GM18868 (cell line): Measurements from ENCODE around the gene ZNHIT1.

ENCODE experiments used
- ATAC-seq: cut with Tn5 transposase; IDR thresholded peaks from one replicate; pipeline ENCODE4 v1.9.1; 2021; ENCODE audit warnings: mild to moderate bottlenecking, moderate library complexity; ENCODE audit not compliant: unreplicated experiment

Gene ZNHIT1

DNA sequence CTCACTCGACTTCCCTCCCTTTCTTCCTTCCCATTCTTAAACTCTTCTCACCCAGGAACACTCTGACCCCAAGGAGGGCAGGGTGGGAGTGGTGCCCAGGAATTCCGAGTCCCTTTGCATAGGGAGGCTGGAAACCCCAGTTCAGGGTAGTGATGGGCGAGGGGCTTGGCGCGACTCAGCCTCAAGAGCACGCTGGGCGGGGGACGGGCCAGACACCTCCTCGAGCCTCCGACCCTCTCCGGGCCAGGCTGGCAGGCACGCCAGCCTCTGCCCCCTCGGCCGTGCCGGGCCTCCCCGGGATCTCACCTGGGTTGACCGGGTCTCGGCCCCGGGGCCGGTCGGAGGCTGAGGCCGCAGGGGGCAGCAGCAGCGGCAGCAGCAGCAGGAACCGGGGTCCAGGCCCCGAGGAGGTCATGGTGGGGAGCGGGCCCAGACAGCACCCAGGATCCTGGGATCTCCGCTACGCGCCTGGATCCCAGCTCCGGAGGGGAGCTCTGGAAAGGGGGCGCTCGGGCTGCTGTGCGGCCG lies 1.0 kb upstream of the ZNHIT1 start:
- peak; percentile 16 for ATAC-seq

DNA sequence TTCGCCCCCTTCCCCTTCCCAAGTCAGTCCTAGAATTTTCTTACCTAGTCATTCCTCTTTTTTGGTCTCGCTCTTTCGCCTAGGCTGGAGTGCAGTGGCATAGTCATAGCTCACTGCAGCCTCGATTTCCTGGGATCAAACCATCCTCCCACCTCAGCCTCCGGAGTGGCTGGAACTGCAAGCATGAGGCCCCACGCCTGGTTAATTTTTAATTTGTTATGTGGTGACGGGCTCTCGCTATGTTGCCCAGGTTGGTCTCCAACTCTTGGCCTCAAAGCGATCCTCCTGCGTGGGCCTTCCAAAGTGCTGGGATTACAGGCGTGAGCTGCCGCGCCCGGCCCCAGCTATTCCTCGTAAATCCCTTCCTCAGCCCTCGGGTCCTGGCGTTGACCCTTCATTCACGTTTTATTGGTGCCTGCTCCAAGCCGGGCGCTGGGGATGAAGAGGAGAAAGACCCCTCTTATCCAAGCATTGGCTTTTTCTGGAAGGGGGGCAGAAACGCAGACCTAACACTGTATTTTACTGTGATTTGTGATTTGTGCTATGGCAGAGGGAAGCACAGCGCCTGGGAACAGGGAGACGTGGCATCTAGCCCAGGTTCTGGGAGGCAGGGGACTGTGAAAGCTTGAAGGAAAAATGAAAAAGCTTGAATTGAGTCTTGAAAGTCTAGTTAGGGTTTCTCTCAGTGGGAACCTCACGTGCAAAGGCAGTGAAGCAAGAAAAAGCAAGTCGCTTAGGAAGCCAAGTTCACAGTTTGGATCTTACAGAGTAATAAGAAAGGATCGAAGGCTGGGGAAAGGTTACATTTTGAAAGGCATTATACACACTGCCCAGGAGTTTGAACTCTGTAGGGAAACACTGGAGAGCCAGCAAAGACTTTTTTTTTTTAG lies 516 bp downstream of the ZNHIT1 start:
- no peak for ATAC-seq

DNA sequence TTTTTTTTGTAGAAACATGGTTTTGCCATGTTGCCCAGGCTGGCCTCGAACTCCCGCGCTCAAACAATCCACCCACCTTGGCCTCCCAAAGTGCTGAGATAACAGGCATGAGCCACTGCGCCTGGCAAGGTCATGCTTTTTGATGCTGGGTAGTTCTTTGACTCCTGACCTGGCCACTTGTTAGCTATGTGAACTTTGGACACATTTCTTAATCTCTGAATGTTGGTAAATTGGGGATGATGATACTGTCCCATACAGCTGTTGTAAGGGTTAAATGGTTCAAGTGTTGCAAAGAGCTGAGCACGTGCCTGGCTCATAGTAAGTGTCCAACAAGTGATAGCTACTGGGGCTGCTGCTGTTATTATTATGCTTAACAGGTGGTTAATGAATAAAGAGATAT lies 2.3 kb downstream of the ZNHIT1 start:
- no peak for ATAC-seq

DNA sequence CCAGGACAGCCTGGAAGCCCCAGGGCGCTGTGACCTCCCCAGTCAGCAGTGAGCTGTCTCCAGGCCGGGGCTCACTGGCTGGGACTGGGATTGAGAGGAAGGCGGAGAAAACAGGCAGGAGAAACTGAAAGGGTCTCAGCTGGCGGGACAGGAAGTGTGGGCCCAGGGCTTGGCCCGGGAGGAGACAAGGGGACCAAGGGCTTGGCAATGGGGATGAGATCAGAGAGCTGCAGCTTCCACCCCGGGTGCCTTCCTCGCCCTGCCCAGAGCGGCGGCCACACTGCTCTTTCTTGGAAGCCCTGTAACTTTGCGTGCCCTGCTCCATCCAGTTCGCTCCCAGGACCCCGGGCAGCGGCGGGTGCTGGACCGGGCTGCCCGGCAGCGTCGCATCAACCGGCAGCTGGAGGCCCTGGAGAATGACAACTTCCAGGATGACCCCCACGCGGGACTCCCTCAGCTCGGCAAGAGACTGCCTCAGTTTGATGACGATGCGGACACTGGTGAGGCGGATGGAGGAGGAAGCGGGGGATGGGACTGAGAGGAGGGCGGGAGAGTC lies 4.4 kb downstream of the ZNHIT1 start:
- ATAC-seq = no peak

DNA sequence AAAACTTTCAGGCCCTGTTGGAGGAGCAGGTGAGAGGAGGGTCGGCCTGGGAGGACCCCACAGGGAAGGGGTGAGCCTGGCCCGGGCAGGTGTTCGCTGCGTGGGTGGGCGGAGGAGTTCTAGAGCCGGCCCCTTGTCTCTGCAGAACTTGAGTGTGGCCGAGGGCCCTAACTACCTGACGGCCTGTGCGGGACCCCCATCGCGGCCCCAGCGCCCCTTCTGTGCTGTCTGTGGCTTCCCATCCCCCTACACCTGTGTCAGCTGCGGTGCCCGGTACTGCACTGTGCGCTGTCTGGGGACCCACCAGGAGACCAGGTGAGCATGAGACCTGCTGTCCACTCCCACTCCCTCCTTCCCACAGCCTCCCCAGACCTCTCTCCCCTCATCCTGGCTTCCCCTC lies 5.6 kb downstream of the ZNHIT1 start:
- ATAC-seq = no peak

DNA sequence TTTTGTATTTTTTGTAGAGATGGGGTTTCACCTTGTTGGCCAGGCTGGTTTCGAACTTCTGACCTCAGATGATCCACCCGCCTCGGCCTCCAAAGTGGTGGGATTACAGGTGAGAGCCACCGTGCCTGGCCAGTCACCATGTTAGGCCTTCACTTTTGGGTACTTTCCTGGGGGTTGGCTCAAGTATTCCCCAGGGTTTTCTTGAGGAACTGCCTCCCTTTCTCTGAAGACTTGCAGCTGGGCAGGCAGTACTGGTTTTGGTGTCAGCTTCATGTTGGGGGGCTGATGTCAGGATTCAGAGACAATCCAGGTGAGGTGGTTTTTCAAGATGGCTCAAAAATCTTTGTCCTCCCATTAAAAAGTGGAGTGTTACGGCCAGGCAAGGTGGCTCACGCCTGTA lies 7.7 kb downstream of the ZNHIT1 start:
- no peak for ATAC-seq

DNA sequence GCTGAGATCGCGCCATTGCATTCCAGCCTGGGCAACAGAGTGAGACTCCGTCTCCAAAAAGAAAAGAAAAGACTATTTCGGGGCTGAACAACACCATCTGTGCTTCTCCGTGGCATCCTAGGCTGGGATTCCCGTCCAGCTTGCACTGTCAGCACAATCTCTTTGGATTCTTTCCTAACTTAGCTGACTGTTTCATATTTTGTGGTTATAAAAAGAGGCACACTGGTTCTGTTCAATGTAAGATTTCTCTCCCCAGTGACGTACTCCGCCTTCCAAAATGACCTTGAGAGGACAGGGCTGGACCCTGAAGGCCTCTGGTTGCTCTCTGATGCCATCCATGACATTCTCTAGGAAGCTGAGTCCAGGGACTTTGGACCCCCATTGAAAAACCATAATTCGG lies 8.8 kb downstream of the ZNHIT1 start:
- no peak for ATAC-seq

DNA sequence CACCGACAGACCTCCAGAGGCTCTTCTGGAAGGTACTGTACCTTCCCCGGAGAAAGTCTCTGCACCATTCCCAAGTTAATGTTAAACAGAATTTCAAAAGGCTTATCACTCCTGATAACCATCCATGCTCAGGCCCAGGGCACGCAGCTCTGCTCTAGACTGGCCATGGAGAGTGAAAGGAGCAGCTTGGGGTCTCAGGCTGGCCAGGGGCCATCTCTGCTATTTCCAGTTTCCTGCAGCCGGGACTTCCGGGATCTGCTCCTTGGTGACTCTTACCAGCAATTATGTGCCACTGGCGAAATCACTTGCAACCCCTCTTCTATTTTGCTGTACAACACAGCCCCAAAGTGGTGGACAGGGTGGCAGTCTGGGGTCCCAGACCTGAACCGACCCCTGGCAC lies 13.7 kb downstream of the ZNHIT1 start:
- ATAC-seq = no peak

DNA sequence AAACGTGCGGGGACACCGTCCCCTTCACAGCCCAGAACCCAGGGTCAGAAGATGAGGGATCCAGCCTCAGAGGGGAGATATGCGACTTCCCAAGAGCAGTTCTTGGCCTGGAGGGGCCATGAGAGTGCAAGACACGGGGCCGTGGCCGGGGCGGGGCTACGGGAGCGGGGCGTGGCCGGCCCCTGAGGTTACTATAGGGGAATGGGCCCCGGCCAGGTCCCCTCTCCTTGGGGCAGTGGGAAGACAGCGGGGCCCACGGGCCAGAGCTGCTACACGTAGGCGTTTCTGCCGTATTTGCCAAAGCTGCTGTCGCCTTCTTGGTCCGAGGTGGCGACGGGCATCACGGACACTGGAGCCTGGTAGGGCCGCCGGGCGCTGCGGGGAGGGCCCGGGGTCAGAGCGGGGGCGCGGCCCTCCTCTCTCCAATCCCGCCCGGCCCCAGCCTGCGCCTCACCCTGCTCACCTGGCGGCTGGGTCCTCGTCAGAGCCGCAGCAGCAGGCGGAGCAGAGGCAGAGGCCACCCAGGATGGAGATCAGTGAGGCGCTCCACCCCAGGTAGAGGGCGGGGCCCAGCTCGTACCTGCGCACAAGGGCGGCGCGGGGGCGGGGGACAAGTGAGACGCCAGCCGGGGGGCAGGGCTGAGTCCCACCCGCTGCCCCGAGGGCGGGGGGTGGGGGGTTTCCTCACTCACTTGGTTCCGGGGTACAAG lies 14.3 kb downstream of the ZNHIT1 start:
- no peak for ATAC-seq

DNA sequence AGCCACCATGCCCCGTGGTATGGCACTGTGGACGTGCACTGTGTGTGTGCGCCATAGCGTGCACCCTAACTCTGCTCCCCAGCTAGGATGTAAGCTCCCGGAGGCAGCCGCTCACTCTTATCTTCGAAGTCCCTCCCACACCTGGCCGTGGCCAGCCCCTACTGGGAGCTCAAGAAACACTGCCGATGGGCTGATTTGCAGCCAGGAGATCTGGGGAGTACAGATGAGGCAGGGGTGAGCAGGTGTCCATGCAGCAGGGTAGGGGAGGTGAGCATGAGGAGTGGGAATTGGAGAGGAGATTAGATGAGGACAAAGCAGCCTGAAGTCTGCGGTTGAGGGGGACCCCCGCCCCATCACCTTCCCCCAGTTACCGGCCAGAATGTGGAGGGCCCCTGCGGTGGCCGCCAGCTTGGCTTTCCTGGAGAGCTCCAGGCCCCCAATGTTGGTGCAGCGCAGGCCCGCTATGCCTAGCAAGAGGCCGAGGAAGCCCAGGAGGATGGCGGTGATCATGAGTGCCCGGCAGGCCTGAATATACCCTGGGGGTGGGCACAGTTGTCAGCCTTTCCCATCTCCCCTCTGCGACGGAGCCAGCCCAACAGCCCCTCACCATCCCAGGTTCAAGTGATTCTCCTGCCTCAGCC lies 16.1 kb downstream of the ZNHIT1 start:
- ATAC-seq = no peak

DNA sequence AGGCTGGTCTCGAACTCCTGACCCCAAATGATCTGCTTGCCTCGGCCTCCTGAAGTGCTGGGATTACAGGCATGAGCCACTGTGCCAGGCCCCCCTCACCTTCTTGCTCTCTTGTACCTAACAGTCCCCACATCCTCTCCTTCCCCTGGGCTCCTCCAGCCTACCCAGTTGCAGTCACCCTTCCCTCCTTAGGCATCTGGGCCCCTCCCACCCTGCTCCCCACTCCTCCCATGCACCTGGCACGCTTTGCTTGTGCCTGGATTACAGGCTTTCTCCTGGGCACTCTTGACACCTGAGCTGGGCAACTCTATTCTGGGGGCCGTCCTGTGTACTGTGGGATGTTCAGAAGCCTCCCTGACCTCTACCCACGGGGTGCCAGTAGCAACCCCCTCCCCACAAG lies 16.7 kb downstream of the ZNHIT1 start:
- ATAC-seq = no peak

DNA sequence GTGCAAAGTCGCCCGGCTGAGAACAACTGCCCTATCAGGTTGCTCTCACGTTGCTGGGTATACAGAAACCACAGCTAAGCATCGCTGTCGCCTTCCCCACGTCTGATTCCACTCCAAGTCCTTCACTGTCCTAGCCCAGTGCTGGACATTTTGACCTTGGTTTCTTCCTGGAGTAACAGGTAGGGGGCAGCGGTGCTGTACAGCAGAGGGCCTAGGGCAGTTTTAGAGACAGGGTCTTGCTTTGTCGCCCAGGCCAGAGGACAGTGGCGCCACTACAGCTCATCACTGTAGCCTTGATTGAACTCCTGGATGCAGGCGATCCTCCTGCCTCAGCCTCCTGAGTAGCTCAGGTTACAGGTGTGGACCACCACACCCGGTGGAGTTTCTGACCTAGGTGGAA lies 17.1 kb downstream of the ZNHIT1 start:
- ATAC-seq = no peak

DNA sequence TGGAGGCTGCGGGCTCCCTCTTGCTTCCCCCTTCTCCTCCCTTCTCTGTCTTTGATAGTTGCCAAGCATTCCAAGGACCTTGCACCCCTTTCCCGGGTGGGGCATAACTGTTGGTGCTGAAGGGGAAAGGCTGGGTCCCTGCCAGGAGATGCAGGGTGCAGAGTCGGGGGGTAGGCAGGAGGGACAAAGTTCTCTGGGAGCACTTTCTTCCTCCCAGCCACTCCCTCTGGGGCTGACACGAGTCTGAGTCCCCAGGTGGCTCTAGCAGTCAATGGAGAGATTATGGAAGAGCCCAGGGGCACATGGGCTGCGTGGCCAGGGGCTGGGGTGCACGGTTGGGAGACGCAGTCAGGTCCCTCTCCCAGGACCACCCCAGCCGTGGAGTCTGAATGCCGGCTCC lies 17.6 kb downstream of the ZNHIT1 start:
- ATAC-seq = no peak

DNA sequence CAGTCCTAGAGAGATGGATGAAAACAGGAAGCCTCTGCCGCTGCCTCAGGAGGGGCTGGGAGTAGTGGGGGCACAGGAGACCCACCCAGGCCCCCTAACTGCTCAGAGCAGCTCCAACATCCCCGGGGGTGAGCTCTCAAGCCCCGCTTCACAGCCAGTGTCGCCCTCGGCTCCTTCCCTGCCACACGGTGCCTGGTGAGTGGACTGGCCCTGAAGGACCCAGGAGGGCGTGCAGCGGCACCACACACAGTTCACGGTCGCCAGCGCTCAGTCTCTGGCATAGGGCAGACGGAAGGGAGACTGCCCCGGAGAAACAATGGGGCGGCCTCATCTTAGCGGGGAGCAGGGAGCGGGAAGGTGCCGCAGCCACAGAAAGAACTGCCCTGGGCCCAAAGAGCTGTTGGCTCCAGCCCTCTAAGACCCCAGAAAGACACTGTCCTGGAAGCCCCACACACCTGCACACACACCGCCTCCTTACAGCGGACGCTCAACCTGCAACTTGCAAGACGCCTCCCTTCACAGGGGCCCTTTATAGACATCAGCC lies 18.4 kb downstream of the ZNHIT1 start:
- ATAC-seq = no peak

DNA sequence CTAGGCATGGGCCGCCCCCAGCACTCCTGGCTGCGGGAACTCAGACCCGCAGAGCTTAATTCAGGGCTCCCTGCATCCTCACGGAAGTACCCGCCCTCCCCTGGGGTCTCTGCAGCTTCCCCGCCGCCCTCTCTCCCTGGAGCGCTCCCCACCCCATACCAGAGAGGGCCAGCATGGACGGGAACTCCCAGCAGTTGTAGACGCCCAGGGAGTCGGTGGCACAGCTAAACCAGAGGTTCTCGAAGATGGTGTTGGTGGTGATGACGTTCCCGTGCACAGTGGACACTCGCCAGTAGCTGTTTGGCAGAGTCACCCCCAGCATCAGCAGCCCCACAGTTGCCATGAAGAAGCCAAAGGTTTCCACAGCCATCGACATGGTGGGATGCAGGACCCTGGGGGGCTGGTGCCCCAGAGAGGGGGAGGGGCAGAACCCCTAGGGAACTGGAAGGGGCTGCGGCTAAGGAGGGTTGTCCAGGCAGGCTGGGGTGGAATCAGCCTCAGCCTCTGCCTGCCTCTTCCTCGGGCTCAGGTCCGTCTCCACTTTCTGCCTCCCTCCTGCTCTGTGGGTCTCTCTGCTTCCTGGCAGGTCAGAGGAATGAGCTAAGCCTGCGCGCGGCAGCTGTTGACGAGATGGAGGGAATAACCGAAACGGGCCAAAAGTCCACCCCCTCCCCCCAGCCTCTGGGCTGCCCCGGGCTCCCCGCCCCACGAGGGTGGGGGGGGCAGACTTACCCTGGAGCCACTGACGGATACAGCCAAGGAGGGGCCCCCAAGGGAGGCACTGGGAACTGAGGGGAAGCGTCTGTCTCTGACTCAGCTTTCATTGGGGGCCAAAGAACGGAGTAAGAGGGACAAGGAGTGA lies 19.5 kb downstream of the ZNHIT1 start, which contains the start of gene CLDN15:
Gene CLDN15, minus strand, starts transcription at position 597 of the 862 bp plus-strand sequence. Its CDS starts 221 bp downstream, at position 376.
- no peak for ATAC-seq

DNA sequence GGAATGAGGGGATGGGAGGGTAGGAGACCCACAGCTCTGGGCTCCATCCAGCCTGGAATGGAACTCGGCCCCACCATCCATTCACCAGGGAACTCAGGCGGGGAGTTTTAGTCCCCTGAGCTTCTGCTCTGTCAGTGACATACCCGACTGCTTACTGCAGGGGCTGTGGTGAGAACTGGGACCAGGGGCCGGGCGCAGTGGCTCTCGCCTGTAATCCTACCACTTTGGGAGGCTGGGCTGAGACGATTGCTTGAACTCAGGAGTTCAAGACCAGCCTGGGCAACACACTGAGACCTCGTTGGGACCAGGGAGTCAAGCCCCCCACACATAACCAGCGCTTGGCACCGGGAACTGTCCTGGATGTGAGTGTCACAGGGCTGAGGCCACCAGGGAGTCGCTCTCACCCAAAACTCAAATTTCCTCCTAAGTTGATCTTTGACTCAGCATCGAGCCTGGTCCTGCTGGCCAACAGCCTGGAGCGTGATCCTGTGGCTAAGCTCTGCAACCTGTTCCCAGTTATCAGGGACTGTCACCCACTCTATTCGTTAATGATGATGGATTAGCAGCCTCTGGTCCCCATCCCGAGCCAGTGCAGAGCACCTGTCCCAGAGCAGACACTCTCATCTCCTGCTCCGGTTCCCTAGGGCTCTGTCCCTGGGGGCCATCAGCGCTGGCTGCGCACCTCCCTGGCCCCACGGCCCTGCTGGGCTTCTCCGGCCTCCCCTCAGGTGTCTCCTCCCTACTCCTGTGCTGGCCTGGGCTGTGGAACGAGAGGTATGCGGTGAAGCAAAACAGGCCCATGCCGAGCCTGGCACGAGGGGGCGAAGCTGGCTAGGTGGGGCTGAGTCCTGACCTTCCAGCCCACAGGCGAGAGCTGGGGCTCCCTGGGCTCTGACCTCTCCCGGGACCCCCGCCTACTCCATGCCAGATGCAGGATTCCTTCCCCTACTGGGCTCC lies 20.5 kb downstream of the ZNHIT1 start:
- ATAC-seq = no peak

DNA sequence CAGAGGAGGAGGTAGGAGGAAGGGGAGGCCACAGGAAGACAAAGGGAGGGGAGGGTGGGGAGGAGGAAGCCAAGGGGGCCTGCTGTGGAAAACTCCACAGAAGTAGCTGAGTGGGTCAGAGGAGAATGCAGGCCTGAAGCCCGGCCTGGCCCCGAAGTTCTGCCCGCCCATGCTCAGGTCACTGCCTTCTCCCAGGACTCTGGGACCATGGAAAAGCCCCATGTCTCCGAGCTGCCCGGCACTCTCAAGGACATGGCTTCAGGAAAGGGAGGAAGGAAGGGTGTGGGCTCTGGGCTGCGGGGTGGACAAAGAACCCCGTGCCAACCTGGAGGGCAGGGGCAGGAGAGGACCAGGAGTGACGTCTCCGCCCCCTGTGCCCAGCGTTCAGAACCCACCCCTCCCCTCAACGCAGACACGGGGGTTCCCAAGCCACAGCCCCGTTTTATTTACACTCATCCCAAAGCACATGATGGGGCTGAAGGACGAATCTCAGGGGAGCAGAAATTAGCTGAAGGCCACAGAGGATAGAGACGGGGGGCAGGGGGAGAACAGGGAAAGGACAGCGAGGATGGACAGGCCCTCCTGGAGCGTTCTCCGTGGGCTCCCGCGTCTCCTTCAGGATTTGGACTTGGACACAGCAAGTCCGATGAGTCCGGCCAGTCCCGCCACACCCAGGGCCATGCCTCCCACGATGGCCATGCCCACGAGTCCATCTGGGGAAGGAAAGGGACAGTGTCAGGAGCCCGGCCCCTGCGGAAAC lies 21.4 kb downstream of the ZNHIT1 start:
- ATAC-seq = no peak

DNA sequence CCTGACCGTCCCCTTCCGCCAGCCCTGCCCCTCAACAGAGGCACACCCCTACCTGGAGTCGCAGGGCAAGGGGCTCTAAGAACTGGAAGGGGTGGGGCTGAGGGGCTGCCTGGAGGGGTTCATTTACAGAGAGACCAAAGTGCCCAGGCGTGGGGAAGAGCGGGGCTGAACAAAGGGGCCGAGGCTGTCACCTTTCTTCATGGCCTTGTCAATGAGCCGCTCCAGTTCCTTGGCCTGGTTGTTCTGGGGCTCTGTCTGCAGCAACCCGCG lies 21.9 kb downstream of the ZNHIT1 start:
- ATAC-seq = no peak
